ENCODE data around the gene CDH5. TPM values are rescaled to one million over a fixed set of nuclear protein-coding genes. Genes with fewer than 3 reads are reported as not detected.
A peak's percentile ranks its signal among the peaks of the same experiment; 100 is the strongest.

Gene CDH5
- total RNA-seq, 1 experiment from 2014 or later = 0.25 TPM

- POLR2A ChIA-PET = no interaction called here
- H3K36me3 Mint-ChIP-seq (ENCODE audit: insufficient read depth, unreplicated experiment) = no peaks in the 10 kb centered on the region
Measured at GRCh38 chr16:66416939-66417700, 50.6 kb downstream of the CDH5 start.

GRCh38 chr16:66418165-66418962 is 51.9 kb downstream of the CDH5 start:
- ChIA-PET CTCF (no interaction called here), POLR2A (no interaction called here)
- Mint-ChIP-seq H3K27me3 (ENCODE audit: insufficient read depth, unreplicated experiment) (peaks cover 9% of the 10 kb centered on the region), H3K9me3 (ENCODE audit: unreplicated experiment) (no peaks in the 10 kb centered on the region), H3K4me3 (ENCODE audit: unreplicated experiment) (no peak overlapping the region), H3K4me1 (ENCODE audit: low read depth, unreplicated experiment) (no peaks in the 10 kb centered on the region), H3K27ac (ENCODE audit: unreplicated experiment) (no peak overlapping the region), H3K36me3 (ENCODE audit: insufficient read depth, unreplicated experiment) (no peaks in the 10 kb centered on the region)
- no peak for DNase-seq
- peaks cover 4% of the 10 kb centered on the region for H3K9me3 ChIP-seq
- TF ChIP-seq CTCF (IDR thresholded peaks at IDR 0.05; ENCODE audit: insufficient read depth in 1 of 2, low read depth in 1 of 2, low read length in 1 of 2, severe bottlenecking in 1 of 2, unreplicated experiment in 1 of 2) = no peak
- intact Hi-C loops (cut with micrococcal nuclease; ENCODE audit: unreplicated experiment) = no loop called here
- H3K4me1 ChIP-seq = no peaks in the 10 kb centered on the region
- 0 out of 2 replicates have a peak, but pooled peaks cover under 1% of the 10 kb centered on the region for H3K27me3 ChIP-seq (replicated peaks; ENCODE audit: control insufficient read depth, insufficient read depth, low read length)
- BruUV-seq (replicated peaks) = no TSS peak
- H3K36me3 ChIP-seq (ENCODE audit: control insufficient read depth, insufficient read depth, low read length) = no peaks in the 10 kb centered on the region
- no peak overlapping the region for H3K4me3 ChIP-seq (ENCODE audit: low read depth, low read length)

More at GRCh38 chr16:66416939-66417700, 50.6 kb downstream of the CDH5 start:
- Histone ChIP-seq H3K4me3 (ENCODE audit: low read depth, low read length) (no peak overlapping the region), H3K4me1 (no peaks in the 10 kb centered on the region), H3K36me3 (ENCODE audit: control insufficient read depth, insufficient read depth, low read length) (no peaks in the 10 kb centered on the region), H3K9me3 (peaks cover 4% of the 10 kb centered on the region), H3K27me3 (replicated peaks; ENCODE audit: control insufficient read depth, insufficient read depth, low read length) (no peaks in the 10 kb centered on the region)
- Mint-ChIP-seq H3K9me3 (ENCODE audit: unreplicated experiment) (no peaks in the 10 kb centered on the region), H3K4me1 (ENCODE audit: low read depth, unreplicated experiment) (no peaks in the 10 kb centered on the region), H3K4me3 (ENCODE audit: unreplicated experiment) (no peak overlapping the region), H3K27ac (ENCODE audit: unreplicated experiment) (no peak overlapping the region), H3K27me3 (ENCODE audit: insufficient read depth, unreplicated experiment) (peaks cover 3% of the 10 kb centered on the region)
- intact Hi-C loops (cut with micrococcal nuclease; ENCODE audit: unreplicated experiment) = no loop called here
- CTCF ChIA-PET = no interaction called here
- TF ChIP-seq CTCF (IDR thresholded peaks at IDR 0.05; ENCODE audit: insufficient read depth in 1 of 2, low read depth in 1 of 2, low read length in 1 of 2, severe bottlenecking in 1 of 2, unreplicated experiment in 1 of 2) = no peak
- no TSS peak for BruUV-seq (replicated peaks)
- DNase-seq = no peak

GRCh38 chr16:66419527-66419926 is 53.0 kb downstream of the CDH5 start:
- Histone ChIP-seq H3K27me3 (replicated peaks; ENCODE audit: control insufficient read depth, insufficient read depth, low read length) (peaks cover 1% of the 10 kb centered on the region; the same call in 1 of the 2 replicates), H3K36me3 (ENCODE audit: control insufficient read depth, insufficient read depth, low read length) (no peaks in the 10 kb centered on the region), H3K4me3 (ENCODE audit: low read depth, low read length) (no peak overlapping the region), H3K4me1 (no peaks in the 10 kb centered on the region), H3K9me3 (no peaks in the 10 kb centered on the region; the same call in none of the 2 replicates)
- H3K27ac Mint-ChIP-seq (ENCODE audit: unreplicated experiment) = no peak overlapping the region
- H3K4me3 Mint-ChIP-seq (ENCODE audit: unreplicated experiment) = no peak overlapping the region
- DNase-seq = no peak
- no peaks in the 10 kb centered on the region for H3K36me3 Mint-ChIP-seq (ENCODE audit: insufficient read depth, unreplicated experiment)
- BruUV-seq (replicated peaks) = no TSS peak
- intact Hi-C loops (cut with micrococcal nuclease; ENCODE audit: unreplicated experiment) = no loop called here
- peak; percentile 16 to 25 for TF ChIP-seq CTCF (IDR thresholded peaks at IDR 0.05; ENCODE audit: insufficient read depth in 1 of 2, low read depth in 1 of 2, low read length in 1 of 2, severe bottlenecking in 1 of 2, unreplicated experiment in 1 of 2)
- peaks cover 9% of the 10 kb centered on the region for H3K27me3 Mint-ChIP-seq (ENCODE audit: insufficient read depth, unreplicated experiment)
- no peaks in the 10 kb centered on the region for H3K4me1 Mint-ChIP-seq (ENCODE audit: low read depth, unreplicated experiment)
- CTCF ChIA-PET = no interaction called here
- POLR2A ChIA-PET = no interaction called here
- H3K9me3 Mint-ChIP-seq (ENCODE audit: unreplicated experiment) = no peaks in the 10 kb centered on the region
